T-helper 1 cell treated with Interleukin-12 subunit alpha and Interleukin-12 subunit beta and Interleukin-4 antibody, amounts not matched to agents 30 μg/mL and 1 μg/mL, for 36 hours (primary cell): Measurements from ENCODE around the gene ADIPOQ.
"Not testable (repeated sequence)": the region's sequence is repeated elsewhere in the genome, so short reads cannot be mapped to it uniquely, and the experiment has no call there.

ENCODE experiments used
- H3K27ac Mint-ChIP-seq: one replicate; pipeline ENCODE4 v1.8.0; 2021; ENCODE audit warnings: mild to moderate bottlenecking, mixed read lengths
- H3K27me3 Mint-ChIP-seq: one replicate; pipeline ENCODE4 v1.8.0; 2021; ENCODE audit warnings: low read depth, mixed read lengths
- H3K36me3 Mint-ChIP-seq: one replicate; pipeline ENCODE4 v1.8.0; 2021; ENCODE audit warnings: low read depth, mixed read lengths
- H3K4me1 Mint-ChIP-seq: one replicate; pipeline ENCODE4 v1.8.0; 2021; ENCODE audit warnings: low read depth, mixed read lengths
- H3K4me3 Mint-ChIP-seq: one replicate; pipeline ENCODE4 v1.8.0; 2021; ENCODE audit warnings: mild to moderate bottlenecking, moderate library complexity, mixed read lengths
- H3K9me3 Mint-ChIP-seq: one replicate; pipeline ENCODE4 v1.8.0; 2021; ENCODE audit warnings: mixed read lengths

Gene ADIPOQ

DNA sequence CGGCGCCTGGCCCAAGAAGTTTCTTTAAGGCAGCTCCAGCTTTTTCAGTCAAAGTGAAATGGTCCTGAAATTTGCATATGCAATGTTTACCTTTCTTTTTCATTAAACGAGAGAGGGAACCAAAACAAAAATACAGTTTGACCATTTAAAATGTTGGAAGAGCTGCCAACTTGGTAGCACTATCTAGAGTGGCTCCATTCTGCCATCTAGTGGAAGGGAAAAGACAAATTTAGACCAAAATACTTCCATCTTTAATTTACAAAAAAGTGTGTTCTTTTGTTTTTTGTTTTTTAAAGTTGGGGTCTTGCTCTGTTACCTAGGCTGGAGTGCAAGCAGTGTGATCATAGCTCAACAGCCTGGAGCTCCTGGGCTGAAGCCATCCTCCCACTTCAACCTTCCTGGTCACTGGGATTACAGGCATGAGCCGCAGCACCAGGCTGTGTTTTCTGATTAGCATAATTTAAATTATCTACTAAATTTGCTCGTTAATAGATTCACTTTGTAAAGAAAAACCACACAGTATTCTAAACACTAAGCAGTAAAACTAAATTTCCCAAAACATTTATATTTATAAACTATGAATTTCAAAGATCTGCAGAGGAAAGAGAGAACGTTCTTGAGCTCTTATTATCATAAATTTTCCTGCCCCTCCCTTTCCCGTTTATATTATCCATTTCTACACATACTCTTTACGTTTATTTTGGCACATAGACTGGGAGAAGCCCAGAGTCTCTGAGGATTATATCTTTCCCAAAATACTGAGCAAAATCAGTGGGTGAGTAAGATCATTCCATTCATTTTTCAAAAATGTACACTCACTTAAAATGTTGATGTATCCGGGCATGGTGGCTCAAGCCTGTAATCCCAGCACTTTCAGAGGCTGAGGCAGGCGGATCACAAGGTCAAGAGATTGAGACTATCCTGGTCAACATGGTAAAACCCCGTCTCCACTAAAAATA is 20.8 kb upstream of the ADIPOQ start:
- H3K27ac Mint-ChIP-seq, result no peak overlapping the region
- H3K9me3 Mint-ChIP-seq, result no peaks in the 10 kb centered on the region
- H3K4me3 Mint-ChIP-seq, result no peak overlapping the region
- H3K36me3 Mint-ChIP-seq, result no peaks in the 10 kb centered on the region
- peaks cover 15% of the 10 kb centered on the region for H3K4me1 Mint-ChIP-seq
- peaks cover 15% of the 10 kb centered on the region for H3K27me3 Mint-ChIP-seq

DNA sequence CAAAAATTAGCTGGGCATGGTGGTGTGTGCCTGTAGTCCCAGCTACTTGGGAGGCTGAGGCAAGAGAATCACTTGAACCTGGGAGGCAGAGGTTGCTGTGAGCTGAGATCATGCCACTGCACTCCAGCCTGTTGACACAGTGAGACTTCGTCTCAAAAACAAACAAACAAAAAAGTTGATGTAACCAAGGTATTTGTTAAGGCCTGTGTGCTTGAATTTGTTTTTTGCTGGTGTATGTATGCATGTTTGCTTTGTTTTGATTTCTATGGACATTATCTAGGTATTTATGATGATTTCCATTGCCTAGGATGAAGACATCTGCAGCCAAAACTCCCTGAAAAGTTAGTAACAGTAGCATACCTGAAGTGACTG is 20.1 kb upstream of the ADIPOQ start:
- not testable (repeated sequence) for H3K4me3 Mint-ChIP-seq, H3K9me3 Mint-ChIP-seq, H3K36me3 Mint-ChIP-seq, H3K27ac Mint-ChIP-seq
- H3K4me1 Mint-ChIP-seq, result peaks cover 15% of the 10 kb centered on the region
- peaks cover 16% of the 10 kb centered on the region for H3K27me3 Mint-ChIP-seq

DNA sequence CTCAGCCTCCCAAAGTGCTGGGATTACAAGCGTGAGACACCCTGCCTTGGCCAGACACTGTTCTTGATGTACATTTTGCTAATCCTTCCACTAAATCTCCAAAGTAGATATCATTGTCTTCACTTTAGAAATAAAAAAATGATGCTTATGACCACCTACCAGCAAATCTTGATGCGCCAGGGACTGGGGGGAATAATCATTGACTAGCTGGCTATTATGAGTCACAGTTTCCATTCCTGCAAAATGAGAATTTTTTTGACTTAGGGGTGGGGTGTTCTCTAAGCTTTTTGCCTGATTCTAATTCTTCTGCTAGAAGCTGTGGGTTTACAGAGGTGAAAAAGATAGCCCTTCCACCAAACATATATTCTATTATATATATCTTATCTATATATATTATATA is 19.1 kb upstream of the ADIPOQ start:
- Mint-ChIP-seq H3K4me3 (no peak overlapping the region), H3K36me3 (no peaks in the 10 kb centered on the region)

DNA sequence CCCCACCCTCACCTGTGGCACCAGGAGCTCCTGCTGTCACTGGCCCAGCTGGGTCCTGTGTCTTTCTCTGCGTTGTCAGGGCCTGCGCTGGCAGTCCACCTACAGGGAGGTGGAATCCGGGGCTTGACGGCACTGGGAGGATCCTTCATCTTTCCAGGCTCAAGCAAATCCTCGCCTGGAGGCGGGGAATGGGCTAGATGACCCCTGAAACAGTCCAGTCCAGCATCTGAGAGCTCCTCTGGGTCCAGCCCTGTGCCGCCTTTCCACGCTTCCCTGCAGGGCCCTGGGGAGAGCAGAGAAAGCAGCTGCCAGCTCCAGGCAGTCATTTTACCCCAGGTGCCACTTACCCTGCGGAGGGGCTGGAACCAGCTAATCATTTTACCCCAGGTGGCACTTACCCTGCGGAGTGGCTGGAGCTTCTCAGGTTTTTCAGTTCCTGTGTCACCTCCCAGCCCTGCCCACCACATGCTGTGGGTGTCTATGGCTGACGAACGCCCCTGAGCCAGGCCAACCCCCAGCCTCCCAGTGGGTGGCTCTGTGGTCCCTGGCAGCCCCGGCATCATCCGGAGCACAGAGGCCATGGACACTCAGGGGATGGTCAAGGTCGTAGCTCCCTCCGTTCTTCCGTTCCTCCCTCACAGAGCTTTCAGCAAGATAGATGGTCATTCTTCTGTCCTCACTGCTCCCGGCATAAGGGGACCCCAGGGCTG is 17.9 kb upstream of the ADIPOQ start:
- Mint-ChIP-seq H3K4me3 (no peak overlapping the region), H3K27ac (no peak overlapping the region), H3K27me3 (peaks cover 31% of the 10 kb centered on the region)

More for the DNA sequence above, 19.1 kb upstream of the ADIPOQ start:
- Mint-ChIP-seq H3K9me3 (no peaks in the 10 kb centered on the region), H3K4me1 (peaks cover 18% of the 10 kb centered on the region), H3K27me3 (peaks cover 20% of the 10 kb centered on the region), H3K27ac (no peak overlapping the region)

DNA sequence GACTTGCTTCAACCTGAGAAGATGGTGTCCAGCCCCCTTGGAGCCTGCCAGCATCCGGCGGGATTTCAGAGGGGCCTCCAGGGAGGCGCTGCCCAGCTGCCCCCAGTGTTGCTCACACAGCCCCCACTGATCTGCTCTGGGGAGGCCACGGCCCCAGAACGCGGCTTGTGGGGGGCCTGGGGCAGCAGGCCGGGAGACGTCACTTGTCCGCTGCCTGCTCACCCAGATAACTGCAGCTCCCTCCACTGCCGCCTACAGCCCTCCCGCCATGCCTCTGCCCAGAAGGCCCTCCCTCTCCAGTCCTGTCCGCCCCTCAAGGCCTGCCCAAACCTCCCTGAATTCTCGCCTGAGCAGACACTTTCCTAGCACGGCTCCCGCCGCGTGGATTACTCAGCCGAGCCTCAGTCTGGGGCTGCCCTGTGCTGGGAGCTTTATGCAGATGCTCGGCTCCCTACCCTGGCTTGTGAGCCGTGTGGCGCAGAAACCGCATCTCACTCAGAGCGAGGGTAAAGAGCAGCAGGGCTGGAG is 17.2 kb upstream of the ADIPOQ start:
- Mint-ChIP-seq H3K27me3 (peaks cover 39% of the 10 kb centered on the region), H3K4me1 (peaks cover 18% of the 10 kb centered on the region), H3K4me3 (peak overlapping the region; percentile 70), H3K27ac (no peak overlapping the region), H3K9me3 (no peaks in the 10 kb centered on the region), H3K36me3 (no peaks in the 10 kb centered on the region)

More for the DNA sequence above, 17.9 kb upstream of the ADIPOQ start:
- Mint-ChIP-seq H3K36me3 (no peaks in the 10 kb centered on the region), H3K4me1 (peaks cover 18% of the 10 kb centered on the region), H3K9me3 (no peaks in the 10 kb centered on the region)

DNA sequence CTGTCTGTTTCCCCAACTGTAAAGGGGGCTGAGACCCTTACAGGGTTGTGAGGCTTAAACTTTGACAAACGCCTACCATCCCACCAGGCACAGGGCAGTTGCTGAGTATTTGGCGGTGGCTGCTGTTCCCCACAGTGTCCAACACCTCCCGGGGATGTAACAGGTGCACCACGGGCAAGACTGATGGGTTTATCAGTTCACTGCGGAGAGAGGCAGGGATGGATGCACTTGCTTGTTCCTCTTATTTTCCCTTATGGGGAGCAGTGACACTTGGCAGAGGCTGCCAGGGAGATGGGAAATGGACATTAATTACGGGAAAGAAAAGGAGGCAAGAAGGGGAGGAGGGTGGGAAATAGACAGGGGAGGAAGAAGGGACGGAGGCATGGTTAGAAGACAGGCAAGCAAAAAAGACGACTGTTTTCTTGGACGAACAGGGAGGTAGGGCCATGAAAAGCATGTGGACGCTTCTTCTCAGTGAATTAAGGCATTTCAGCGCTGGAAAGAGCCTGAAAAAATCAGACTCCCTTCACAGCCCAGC is 16.6 kb upstream of the ADIPOQ start:
- H3K9me3 Mint-ChIP-seq, result no peaks in the 10 kb centered on the region
- H3K4me3 Mint-ChIP-seq, result peak overlapping the region; percentile 70
- no peak overlapping the region for H3K27ac Mint-ChIP-seq
- H3K27me3 Mint-ChIP-seq, result peaks cover 43% of the 10 kb centered on the region
- peaks cover 18% of the 10 kb centered on the region for H3K4me1 Mint-ChIP-seq
- H3K36me3 Mint-ChIP-seq, result no peaks in the 10 kb centered on the region

DNA sequence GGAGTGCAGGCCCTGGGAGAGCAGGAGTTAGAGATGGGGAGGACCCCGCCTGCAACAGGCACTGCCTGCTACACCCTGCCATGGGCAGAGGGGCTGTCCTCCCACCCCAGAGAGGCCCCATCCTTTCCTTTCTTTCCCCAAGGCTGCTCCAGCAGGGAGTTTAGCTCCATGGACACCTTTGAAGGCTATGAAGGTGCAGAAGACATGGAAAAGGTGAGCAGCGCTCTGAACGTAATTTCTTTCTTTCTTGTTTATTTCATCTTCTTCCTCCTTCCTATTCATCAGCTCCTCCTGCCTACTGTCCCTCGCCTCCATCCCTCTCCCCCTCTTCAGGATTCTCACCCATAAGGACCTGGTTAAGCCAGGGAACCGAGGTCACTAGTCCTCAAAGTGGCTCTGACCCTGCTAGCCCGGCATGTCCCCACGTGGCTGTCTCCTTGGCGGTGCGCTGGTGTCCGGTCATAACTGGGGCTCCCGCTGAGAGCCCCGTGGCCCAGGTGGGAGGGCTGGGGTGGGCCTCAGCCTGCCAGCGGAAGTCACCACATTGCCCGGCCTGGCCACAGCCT is 16.0 kb upstream of the ADIPOQ start:
- Mint-ChIP-seq H3K4me1 (peaks cover 18% of the 10 kb centered on the region), H3K4me3 (peak overlapping the region; percentile 85), H3K9me3 (no peaks in the 10 kb centered on the region), H3K27ac (peak overlapping the region; percentile 36), H3K36me3 (no peaks in the 10 kb centered on the region), H3K27me3 (peaks cover 49% of the 10 kb centered on the region)

DNA sequence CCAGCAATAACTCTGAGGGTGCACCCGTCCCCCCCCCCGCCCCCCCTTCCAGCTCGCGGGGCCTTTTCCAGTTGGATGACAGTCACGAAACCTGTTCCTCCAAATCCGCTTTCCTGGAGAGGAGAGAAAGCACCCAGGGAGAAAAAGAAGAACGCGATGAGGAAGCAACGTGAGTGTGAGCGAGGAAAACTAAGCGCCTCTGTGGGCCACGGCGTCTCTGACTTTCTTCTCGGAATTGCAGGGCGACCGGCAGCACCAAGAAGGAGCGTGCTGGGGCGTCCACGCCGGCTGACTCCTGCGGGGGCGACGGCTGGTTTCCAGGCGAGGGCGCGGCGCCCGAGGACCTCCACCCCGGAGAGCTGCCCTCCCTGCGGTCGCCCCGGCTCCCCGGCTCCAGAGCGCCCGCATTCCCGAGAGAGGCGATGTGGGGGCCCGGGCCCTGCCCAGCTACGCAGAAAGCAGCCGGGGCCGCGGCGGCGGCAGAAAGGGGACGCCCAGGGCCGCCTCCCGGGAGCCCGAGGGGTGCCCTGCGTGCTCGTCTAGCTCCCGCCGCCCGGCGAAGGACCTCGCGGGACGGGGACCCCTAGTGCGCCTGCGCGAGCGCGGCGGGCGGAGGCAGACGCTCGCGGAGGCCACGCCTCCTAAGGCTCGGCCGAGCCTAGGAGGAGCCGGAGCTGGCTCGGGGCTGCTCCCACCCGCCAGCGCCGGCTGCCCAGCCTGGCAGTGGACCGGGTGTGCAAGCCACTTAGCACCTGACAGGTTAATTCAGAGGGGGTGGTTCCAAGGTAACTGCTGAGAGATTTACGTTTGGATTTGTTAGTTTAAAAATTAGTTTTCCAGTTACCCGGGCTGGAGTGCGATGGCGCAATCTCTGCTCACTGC is 15.3 kb upstream of the ADIPOQ start:
- Mint-ChIP-seq H3K27ac (no peak overlapping the region), H3K4me3 (peak overlapping the region; percentile 85), H3K9me3 (no peaks in the 10 kb centered on the region), H3K27me3 (peaks cover 56% of the 10 kb centered on the region), H3K4me1 (peaks cover 18% of the 10 kb centered on the region), H3K36me3 (no peaks in the 10 kb centered on the region)

DNA sequence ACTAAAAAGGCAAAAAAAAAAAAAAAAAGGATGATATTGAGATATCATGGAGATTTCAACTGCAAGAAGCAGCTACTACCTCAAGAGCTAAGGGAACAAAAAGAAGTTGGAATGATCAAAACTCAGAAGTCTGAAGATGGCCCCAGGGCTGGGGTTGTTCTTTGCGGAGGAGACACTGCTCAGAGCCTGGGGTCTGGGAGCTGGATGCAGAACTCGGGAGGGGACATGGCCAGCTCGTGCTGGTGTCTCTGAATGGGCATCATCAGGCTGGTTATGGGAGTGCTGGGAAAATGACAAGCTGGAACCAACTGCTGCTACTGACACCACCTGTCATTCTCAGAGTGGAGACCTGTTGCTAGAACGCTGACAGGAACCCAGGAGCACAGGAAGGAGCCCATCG is 14.2 kb upstream of the ADIPOQ start:
- H3K9me3 Mint-ChIP-seq, result no peaks in the 10 kb centered on the region
- H3K36me3 Mint-ChIP-seq, result no peaks in the 10 kb centered on the region
- peaks cover 18% of the 10 kb centered on the region for H3K4me1 Mint-ChIP-seq
- H3K4me3 Mint-ChIP-seq, result no peak overlapping the region
- H3K27ac Mint-ChIP-seq, result no peak overlapping the region
- peaks cover 66% of the 10 kb centered on the region for H3K27me3 Mint-ChIP-seq

DNA sequence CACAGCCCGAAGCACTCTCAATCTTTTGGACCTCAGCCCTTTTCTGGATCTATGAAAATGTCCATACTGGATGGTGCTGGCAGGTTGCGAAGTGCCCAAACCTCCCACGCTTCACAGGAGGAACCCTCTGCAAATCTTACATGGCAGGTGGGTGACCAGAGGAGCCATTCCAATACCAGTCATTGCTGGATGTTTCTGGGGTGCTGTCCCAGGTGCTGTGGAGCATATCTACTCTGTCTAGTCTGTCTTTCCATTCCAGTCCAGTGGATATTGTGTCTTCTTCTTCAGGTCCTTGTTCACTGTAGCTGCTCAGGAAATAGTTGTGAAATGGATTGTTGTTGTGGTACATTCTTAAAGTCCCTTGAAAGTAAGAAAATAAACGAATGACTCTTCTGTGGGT is 10.7 kb upstream of the ADIPOQ start:
- Mint-ChIP-seq H3K27ac (no peak overlapping the region), H3K9me3 (no peaks in the 10 kb centered on the region), H3K27me3 (peaks cover 71% of the 10 kb centered on the region), H3K4me1 (peaks cover 2% of the 10 kb centered on the region), H3K4me3 (no peak overlapping the region), H3K36me3 (no peaks in the 10 kb centered on the region)

DNA sequence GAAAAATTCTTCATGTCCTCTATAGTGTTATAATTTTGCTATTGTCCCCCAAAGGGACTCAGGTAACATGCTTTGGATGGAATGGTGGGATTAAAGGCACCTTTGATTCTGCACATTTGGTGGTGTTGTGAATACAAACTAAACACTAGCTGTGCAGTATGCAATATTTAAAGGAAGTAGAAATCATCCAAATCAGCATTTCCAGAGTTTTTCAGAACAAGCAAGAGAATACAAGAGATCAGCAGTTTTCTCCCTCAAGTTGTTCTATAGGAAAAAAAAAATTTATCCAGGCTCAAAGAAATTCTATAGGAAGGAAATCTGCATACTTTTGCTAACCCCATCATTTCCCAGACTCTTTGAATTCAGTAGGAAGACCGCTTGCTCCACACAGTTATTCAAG is 10.2 kb upstream of the ADIPOQ start:
- H3K27ac Mint-ChIP-seq, result no peak overlapping the region
- H3K27me3 Mint-ChIP-seq, result peaks cover 71% of the 10 kb centered on the region

DNA sequence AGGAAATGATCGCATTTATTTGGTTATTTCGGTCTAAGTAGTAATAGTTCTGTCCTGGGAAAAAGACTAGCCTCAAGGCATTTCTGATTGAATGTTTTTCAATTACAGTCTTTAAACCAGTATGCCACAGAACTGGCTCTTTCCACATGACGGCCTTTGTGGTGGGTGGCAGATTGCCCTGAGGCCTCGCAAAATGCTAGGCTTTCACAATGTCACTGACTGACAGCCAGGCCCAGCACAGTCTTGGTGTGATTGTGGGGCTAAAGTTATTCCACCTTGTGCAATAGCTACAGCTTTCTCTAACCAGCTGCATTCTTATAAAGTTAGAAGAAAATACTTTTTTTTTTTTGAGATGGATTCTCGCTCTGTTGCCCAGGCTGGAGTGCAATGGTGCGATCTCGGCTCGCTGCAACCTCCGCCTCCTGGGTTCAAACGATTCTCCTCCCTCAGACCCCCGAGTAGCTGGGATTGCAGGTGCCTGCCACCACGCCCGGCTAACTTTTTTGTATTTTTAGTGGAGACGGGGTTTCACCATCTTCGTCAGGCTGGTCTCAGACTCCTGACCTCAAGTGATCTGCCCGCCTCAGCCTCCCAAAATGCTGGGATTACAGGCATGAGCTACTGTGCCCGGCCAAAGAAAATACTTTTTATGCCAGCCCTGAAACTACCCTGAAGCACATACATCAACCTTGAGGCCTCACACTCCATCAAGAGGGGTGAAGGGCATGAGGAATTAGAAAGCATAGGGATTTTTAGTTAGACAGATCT is 2.5 kb upstream of the ADIPOQ start:
- no peak overlapping the region for H3K27ac Mint-ChIP-seq
- no peak overlapping the region for H3K4me3 Mint-ChIP-seq
- H3K27me3 Mint-ChIP-seq, result peaks cover 22% of the 10 kb centered on the region
- no peaks in the 10 kb centered on the region for H3K9me3 Mint-ChIP-seq
- no peaks in the 10 kb centered on the region for H3K36me3 Mint-ChIP-seq
- H3K4me1 Mint-ChIP-seq, result no peaks in the 10 kb centered on the region

More for the DNA sequence above, 10.2 kb upstream of the ADIPOQ start:
- H3K4me3 Mint-ChIP-seq, result no peak overlapping the region
- H3K36me3 Mint-ChIP-seq, result no peaks in the 10 kb centered on the region
- peaks cover 2% of the 10 kb centered on the region for H3K4me1 Mint-ChIP-seq
- H3K9me3 Mint-ChIP-seq, result no peaks in the 10 kb centered on the region

DNA sequence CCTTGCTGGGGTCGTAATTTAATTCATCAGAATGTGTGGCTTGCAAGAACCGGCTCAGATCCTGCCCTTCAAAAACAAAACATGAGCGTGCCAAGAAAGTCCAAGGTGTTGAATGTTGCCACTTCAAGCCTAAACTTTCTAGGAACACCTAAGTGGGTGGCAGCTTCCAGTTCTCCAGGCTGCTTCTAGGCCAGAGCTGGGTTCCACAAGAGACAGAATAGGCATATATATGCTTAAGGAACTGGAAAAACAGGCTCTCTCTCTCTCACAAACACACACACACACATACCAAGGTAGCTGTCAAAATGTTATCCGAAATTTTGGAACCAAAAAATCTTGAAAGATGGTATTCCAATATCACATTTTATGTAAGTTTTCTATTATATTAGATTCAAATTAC is 890 bp upstream of the ADIPOQ start:
- no peaks in the 10 kb centered on the region for H3K9me3 Mint-ChIP-seq
- no peak overlapping the region for H3K4me3 Mint-ChIP-seq
- no peak overlapping the region for H3K27ac Mint-ChIP-seq
- H3K36me3 Mint-ChIP-seq, result no peaks in the 10 kb centered on the region
- H3K4me1 Mint-ChIP-seq, result no peaks in the 10 kb centered on the region
- H3K27me3 Mint-ChIP-seq, result peaks cover 20% of the 10 kb centered on the region
